ENCODE results near the gene NLRP10.

NLRP10 gene

GRCh38 chr11:8006349-8006977, 41.2 kb upstream of the NLRP10 start:
- H3K27ac ChIP-seq: no peak overlapping the region
- peak; percentile 74 for TF ChIP-seq CTCF (IDR thresholded peaks at IDR 0.05)
- DNase-seq (ENCODE audit: low spot score): no peak
- H3K4me3 ChIP-seq: no peak overlapping the region

GRCh38 chr11:8005556-8005955, 40.3 kb upstream of the NLRP10 start:
- TF ChIP-seq CTCF (IDR thresholded peaks at IDR 0.05): no peak
- DNase-seq (ENCODE audit: low spot score): no peak

GRCh38 chr11:8004008-8004407, 38.8 kb upstream of the NLRP10 start:
- Histone ChIP-seq H3K27ac (no peak overlapping the region), H3K4me3 (no peak overlapping the region)
- DNase-seq (ENCODE audit: low spot score): no peak
- TF ChIP-seq CTCF (IDR thresholded peaks at IDR 0.05): no peak

More at GRCh38 chr11:8005556-8005955, 40.3 kb upstream of the NLRP10 start:
- no peak overlapping the region for H3K27ac ChIP-seq
- no peak overlapping the region for H3K4me3 ChIP-seq

GRCh38 chr11:8003187-8003586, 37.9 kb upstream of the NLRP10 start:
- no peak for DNase-seq (ENCODE audit: low spot score)
- Histone ChIP-seq H3K27ac (no peak overlapping the region), H3K4me3 (no peak overlapping the region)
- TF ChIP-seq CTCF (IDR thresholded peaks at IDR 0.05): no peak

- DNase-seq (ENCODE audit: low spot score): no peak
- no peak overlapping the region for H3K27ac ChIP-seq
- no peak overlapping the region for H3K4me3 ChIP-seq
- TF ChIP-seq CTCF (IDR thresholded peaks at IDR 0.05): no peak
Measured at GRCh38 chr11:8002676-8003075, 37.4 kb upstream of the NLRP10 start.

- no peak for DNase-seq (ENCODE audit: low spot score)
- Histone ChIP-seq H3K4me3 (no peak overlapping the region), H3K27ac (no peak overlapping the region)
- no peak for TF ChIP-seq CTCF (IDR thresholded peaks at IDR 0.05)
Measured at GRCh38 chr11:8000390-8000789, 35.1 kb upstream of the NLRP10 start.

- Histone ChIP-seq H3K27ac (no peak overlapping the region), H3K4me3 (no peak overlapping the region)
- TF ChIP-seq CTCF (IDR thresholded peaks at IDR 0.05): no peak
- DNase-seq (ENCODE audit: low spot score): no peak
Measured at GRCh38 chr11:7999795-8000194, 34.5 kb upstream of the NLRP10 start.

All from coronary artery (tissue), 2 donors.